ENCODE data around the gene RPS24.
A peak's percentile ranks its signal among the peaks of the same experiment; 100 is the strongest.

RPS24 gene

DNA sequence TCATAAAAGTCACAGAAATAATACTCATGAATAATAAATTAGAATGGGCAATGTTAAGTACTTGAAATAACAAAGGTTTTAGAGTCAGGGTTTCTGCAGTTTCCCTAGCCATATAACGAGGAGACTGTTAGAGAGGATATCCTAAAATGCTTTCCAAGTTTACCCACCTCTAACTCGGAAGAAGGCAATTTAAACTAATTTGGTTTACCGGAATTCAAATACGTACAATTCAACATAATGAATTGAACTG, 351 bp upstream of the RPS24 start:
- Histone ChIP-seq H3K4ac (ENCODE audit: low read depth in 1 of 2, low read length in 2 of 2) (no peak overlapping the region), H3K14ac (ENCODE audit: low read length in 2 of 2) (no peak overlapping the region), H2AK5ac (ENCODE audit: low read length, severe bottlenecking) (no peak overlapping the region), H3K4me2 (ENCODE audit: low read length, poor library complexity, severe bottlenecking) (peak overlapping the region; percentile 64), H3K9me3 (ENCODE audit: control insufficient read depth, low read length) (no peaks in the 10 kb centered on the region), H3K4me1 (ENCODE audit: control insufficient read depth, insufficient read depth, low read depth, low read length) (peaks cover 8% of the 10 kb centered on the region), H2BK120ac (ENCODE audit: low read depth, low read length) (no peak overlapping the region), H3K36me3 (ENCODE audit: control insufficient read depth in 1 of 2, insufficient read depth in 2 of 2, low read depth in 1 of 2, low read length in 2 of 2) (peaks cover 10 to 35% of the 10 kb centered on the region in 2 experiments), H2BK12ac (ENCODE audit: low read length in 2 of 2) (no peak overlapping the region), H3K9ac (ENCODE audit: low read length) (peak overlapping the region; percentile 66), H2BK5ac (ENCODE audit: low read depth, low read length, poor library complexity, severe bottlenecking) (no peak overlapping the region), H3K27ac (ENCODE audit: low read length, poor library complexity, severe bottlenecking) (peak overlapping the region; percentile 43), H3K23ac (ENCODE audit: low read length in 2 of 2) (no peak overlapping the region), H3K18ac (ENCODE audit: low read depth in 1 of 2, low read length in 2 of 2) (no peak overlapping the region), H3K79me1 (replicated peaks; ENCODE audit: low read length, poor library complexity, severe bottlenecking) (peaks cover 7% of the 10 kb centered on the region), H2BK15ac (ENCODE audit: low read depth, poor library complexity, severe bottlenecking) (no peak overlapping the region), H3K27me3 (ENCODE audit: control insufficient read depth in 1 of 2, insufficient read depth in 1 of 2, low read length in 2 of 2) (no peaks in the 10 kb centered on the region), H4K8ac (ENCODE audit: low read length) (no peak overlapping the region), H4K91ac (ENCODE audit: low read length) (no peak overlapping the region), H2AFZ (ENCODE audit: low read depth, low read length) (no peak overlapping the region), H3K4me3 (ENCODE audit: insufficient read depth in 1 of 2, low read depth in 1 of 2, low read length in 2 of 2) (peak overlapping the region in 1 of 2 experiments; percentile 91)
- 7% methylated on average over 2 of the region's 4 CpGs for WGBS
- DNase-seq = no peak

DNA sequence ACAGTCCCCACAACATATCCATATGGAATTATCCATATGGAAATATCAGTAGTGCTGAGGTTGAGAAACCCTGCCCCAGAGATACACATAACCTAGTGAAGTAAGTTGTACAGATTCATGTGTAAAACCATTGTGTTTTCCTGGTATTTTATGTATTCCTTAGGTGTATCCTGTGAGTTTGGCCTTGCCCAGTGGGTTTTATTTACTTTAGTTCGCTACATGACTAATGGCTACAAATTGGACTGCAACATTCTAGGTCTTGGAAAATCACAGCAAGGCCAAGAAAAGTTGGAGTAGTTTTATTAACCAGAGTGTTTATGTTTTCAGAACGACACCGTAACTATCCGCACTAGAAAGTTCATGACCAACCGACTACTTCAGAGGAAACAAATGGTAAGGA, 1.4 kb downstream of the RPS24 start:
- Histone ChIP-seq H3K23ac (ENCODE audit: low read length in 2 of 2) (no peak overlapping the region), H3K4me2 (ENCODE audit: low read length, poor library complexity, severe bottlenecking) (peak overlapping the region; percentile 75), H4K91ac (ENCODE audit: low read length) (no peak overlapping the region), H2BK12ac (ENCODE audit: low read length in 2 of 2) (no peak overlapping the region), H2AK5ac (ENCODE audit: low read length, severe bottlenecking) (no peak overlapping the region), H2BK5ac (ENCODE audit: low read depth, low read length, poor library complexity, severe bottlenecking) (no peak overlapping the region), H3K4ac (ENCODE audit: low read depth in 1 of 2, low read length in 2 of 2) (no peak overlapping the region), H2BK15ac (ENCODE audit: low read depth, poor library complexity, severe bottlenecking) (no peak overlapping the region), H3K79me1 (replicated peaks; ENCODE audit: low read length, poor library complexity, severe bottlenecking) (peaks cover 3% of the 10 kb centered on the region), H3K27me3 (ENCODE audit: control insufficient read depth in 1 of 2, insufficient read depth in 1 of 2, low read length in 2 of 2) (no peaks in the 10 kb centered on the region), H2BK120ac (ENCODE audit: low read depth, low read length) (no peak overlapping the region), H3K36me3 (ENCODE audit: control insufficient read depth in 1 of 2, insufficient read depth in 2 of 2, low read depth in 1 of 2, low read length in 2 of 2) (peaks cover 22 to 52% of the 10 kb centered on the region in 2 experiments), H2AFZ (ENCODE audit: low read depth, low read length) (no peak overlapping the region), H3K9me3 (ENCODE audit: control insufficient read depth, low read length) (no peaks in the 10 kb centered on the region), H3K9ac (ENCODE audit: low read length) (peak overlapping the region; percentile 96), H4K8ac (ENCODE audit: low read length) (no peak overlapping the region), H3K4me1 (ENCODE audit: control insufficient read depth, insufficient read depth, low read depth, low read length) (peaks cover 9% of the 10 kb centered on the region), H3K14ac (ENCODE audit: low read length in 2 of 2) (no peak overlapping the region), H3K4me3 (ENCODE audit: insufficient read depth in 1 of 2, low read depth in 1 of 2, low read length in 2 of 2) (peak overlapping the region in 1 of 2 experiments; percentile 91), H3K18ac (ENCODE audit: low read depth in 1 of 2, low read length in 2 of 2) (no peak overlapping the region), H3K27ac (ENCODE audit: low read length, poor library complexity, severe bottlenecking) (no peak overlapping the region)
- 76% methylated on average over 5 of the region's 5 CpGs for WGBS
- DNase-seq = peak; percentile 44

DNA sequence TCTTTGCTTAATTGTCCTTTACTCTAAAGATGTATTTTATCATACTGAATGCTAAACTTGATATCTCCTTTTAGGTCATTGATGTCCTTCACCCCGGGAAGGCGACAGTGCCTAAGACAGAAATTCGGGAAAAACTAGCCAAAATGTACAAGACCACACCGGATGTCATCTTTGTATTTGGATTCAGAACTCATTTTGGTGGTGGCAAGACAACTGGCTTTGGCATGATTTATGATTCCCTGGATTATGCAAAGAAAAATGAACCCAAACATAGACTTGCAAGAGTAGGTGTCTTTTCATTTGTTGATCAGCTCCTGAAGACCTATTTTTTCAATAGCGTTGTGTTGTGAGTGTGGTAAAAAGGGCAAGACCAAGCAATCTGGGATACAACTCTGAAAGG, 1.8 kb downstream of the RPS24 start:
- H3K27me3 ChIP-seq (ENCODE audit: control insufficient read depth in 1 of 2, insufficient read depth in 1 of 2, low read length in 2 of 2) = no peaks in the 10 kb centered on the region
- H3K79me1 ChIP-seq (replicated peaks; ENCODE audit: low read length, poor library complexity, severe bottlenecking) = peaks cover 3% of the 10 kb centered on the region
- peaks cover 22 to 56% of the 10 kb centered on the region in 2 experiments for H3K36me3 ChIP-seq (ENCODE audit: control insufficient read depth in 1 of 2, insufficient read depth in 2 of 2, low read depth in 1 of 2, low read length in 2 of 2)
- no peak for DNase-seq
- H3K23ac ChIP-seq (ENCODE audit: low read length in 2 of 2) = no peak overlapping the region
- H2BK120ac ChIP-seq (ENCODE audit: low read depth, low read length) = no peak overlapping the region
- H3K4me2 ChIP-seq (ENCODE audit: low read length, poor library complexity, severe bottlenecking) = no peak overlapping the region
- 97% methylated on average over 5 of the region's 5 CpGs for WGBS
- no peak overlapping the region for H2AK5ac ChIP-seq (ENCODE audit: low read length, severe bottlenecking)
- no peak overlapping the region for H2BK15ac ChIP-seq (ENCODE audit: low read depth, poor library complexity, severe bottlenecking)
- H2BK12ac ChIP-seq (ENCODE audit: low read length in 2 of 2) = no peak overlapping the region
- H3K9me3 ChIP-seq (ENCODE audit: control insufficient read depth, low read length) = no peaks in the 10 kb centered on the region
- H4K8ac ChIP-seq (ENCODE audit: low read length) = no peak overlapping the region
- peak overlapping the region in 1 of 2 experiments; percentile 91 for H3K4me3 ChIP-seq (ENCODE audit: insufficient read depth in 1 of 2, low read depth in 1 of 2, low read length in 2 of 2)
- H3K9ac ChIP-seq (ENCODE audit: low read length) = peak overlapping the region; percentile 96
- no peak overlapping the region for H3K18ac ChIP-seq (ENCODE audit: low read depth in 1 of 2, low read length in 2 of 2)
- no peak overlapping the region for H2BK5ac ChIP-seq (ENCODE audit: low read depth, low read length, poor library complexity, severe bottlenecking)
- no peak overlapping the region for H2AFZ ChIP-seq (ENCODE audit: low read depth, low read length)
- H3K14ac ChIP-seq (ENCODE audit: low read length in 2 of 2) = no peak overlapping the region
- no peak overlapping the region for H4K91ac ChIP-seq (ENCODE audit: low read length)
- H3K4ac ChIP-seq (ENCODE audit: low read depth in 1 of 2, low read length in 2 of 2) = no peak overlapping the region
- peaks cover 9% of the 10 kb centered on the region for H3K4me1 ChIP-seq (ENCODE audit: control insufficient read depth, insufficient read depth, low read depth, low read length)
- no peak overlapping the region for H3K27ac ChIP-seq (ENCODE audit: low read length, poor library complexity, severe bottlenecking)

DNA sequence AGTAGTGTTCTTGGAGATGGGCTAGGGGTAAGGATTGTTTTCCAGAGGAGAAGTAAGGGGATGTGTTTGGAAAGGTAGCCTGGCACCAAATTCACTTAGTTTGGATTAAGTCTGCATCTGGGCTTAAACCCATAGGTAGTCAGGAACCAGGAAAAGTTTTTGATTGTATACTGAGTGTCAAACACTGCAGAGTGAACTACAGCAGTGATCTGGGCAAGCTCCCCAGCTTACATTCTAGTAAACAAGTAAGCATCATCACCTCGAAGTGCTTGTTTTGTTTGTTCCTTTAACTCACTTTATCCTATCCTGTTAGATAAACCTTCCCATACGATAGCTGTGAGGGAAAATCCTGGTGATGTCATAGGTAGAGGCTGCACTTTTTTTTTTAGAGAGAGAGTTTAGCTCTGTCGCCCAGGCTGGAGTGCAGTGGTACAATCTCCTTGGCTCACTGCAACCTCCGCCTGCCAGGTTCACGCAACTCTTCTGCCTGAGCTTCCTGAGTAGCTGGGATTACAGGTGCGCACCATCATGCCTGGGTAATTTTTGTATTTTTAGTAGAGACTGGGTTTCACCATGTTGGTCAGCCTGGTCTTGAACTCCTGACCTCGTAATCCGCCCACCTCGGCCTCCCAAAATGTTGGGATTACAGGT, 2.4 kb downstream of the RPS24 start:
- Histone ChIP-seq H3K4ac (ENCODE audit: low read depth in 1 of 2, low read length in 2 of 2) (no peak overlapping the region), H3K79me1 (replicated peaks; ENCODE audit: low read length, poor library complexity, severe bottlenecking) (peaks cover 9% of the 10 kb centered on the region), H3K27ac (ENCODE audit: low read length, poor library complexity, severe bottlenecking) (no peak overlapping the region), H3K27me3 (ENCODE audit: control insufficient read depth in 1 of 2, insufficient read depth in 1 of 2, low read length in 2 of 2) (no peaks in the 10 kb centered on the region), H3K23ac (ENCODE audit: low read length in 2 of 2) (no peak overlapping the region), H2BK12ac (ENCODE audit: low read length in 2 of 2) (no peak overlapping the region), H3K9me3 (ENCODE audit: control insufficient read depth, low read length) (no peaks in the 10 kb centered on the region), H3K4me1 (ENCODE audit: control insufficient read depth, insufficient read depth, low read depth, low read length) (peaks cover 11% of the 10 kb centered on the region), H2BK5ac (ENCODE audit: low read depth, low read length, poor library complexity, severe bottlenecking) (no peak overlapping the region), H3K4me2 (ENCODE audit: low read length, poor library complexity, severe bottlenecking) (no peak overlapping the region), H2AFZ (ENCODE audit: low read depth, low read length) (no peak overlapping the region), H4K8ac (ENCODE audit: low read length) (no peak overlapping the region), H2AK5ac (ENCODE audit: low read length, severe bottlenecking) (no peak overlapping the region), H3K36me3 (ENCODE audit: control insufficient read depth in 1 of 2, insufficient read depth in 2 of 2, low read depth in 1 of 2, low read length in 2 of 2) (peaks cover 27 to 62% of the 10 kb centered on the region in 2 experiments), H4K91ac (ENCODE audit: low read length) (no peak overlapping the region), H3K14ac (ENCODE audit: low read length in 2 of 2) (no peak overlapping the region), H2BK15ac (ENCODE audit: low read depth, poor library complexity, severe bottlenecking) (no peak overlapping the region), H3K18ac (ENCODE audit: low read depth in 1 of 2, low read length in 2 of 2) (no peak overlapping the region), H2BK120ac (ENCODE audit: low read depth, low read length) (no peak overlapping the region), H3K9ac (ENCODE audit: low read length) (peak overlapping the region; percentile 96), H3K4me3 (ENCODE audit: insufficient read depth in 1 of 2, low read depth in 1 of 2, low read length in 2 of 2) (peak overlapping the region in 1 of 2 experiments; percentile 91)
- DNase-seq = peak; percentile 36
- 87% methylated on average over 8 of the region's 9 CpGs for WGBS

Data from mesenchymal stem cell (in vitro differentiated cells and primary cell).